Measurements from ENCODE around the gene ACER3. TPM values are rescaled to one million over a fixed set of nuclear protein-coding genes. Genes with fewer than 3 reads are reported as not detected.
"Not testable (repeated sequence)": the region's sequence is repeated elsewhere in the genome, so short reads cannot be mapped to it uniquely, and the experiment has no call there.

The ACER3 gene
- total and polyA plus RNA-seq, 2 of the 4 experiments (the other 2 are of a cell fraction), result 3.5 to 10.0 TPM

DNA sequence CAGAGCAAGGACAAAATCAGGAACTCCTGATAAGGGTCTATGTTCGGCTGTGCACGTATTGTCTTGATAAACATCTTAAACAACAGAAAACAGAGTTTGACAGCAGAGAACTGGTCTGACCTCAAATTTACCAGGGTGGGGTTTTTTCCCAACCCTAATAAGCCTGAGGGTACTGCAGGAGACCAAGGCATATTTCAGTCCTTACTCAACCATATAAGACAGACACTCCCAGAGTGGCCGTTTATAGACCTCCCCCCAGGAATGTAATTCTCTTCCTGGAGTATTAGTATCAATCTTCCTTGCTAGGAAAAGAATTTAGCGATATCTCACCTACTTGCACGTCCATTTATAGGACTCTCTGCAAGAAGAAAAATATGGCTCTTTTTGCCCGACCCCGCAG lies 45.0 kb upstream of the ACER3 start:
- H4K8ac ChIP-seq (ENCODE audit: low read depth in 2 of 2, low read length in 2 of 2); H4K5ac ChIP-seq (ENCODE audit: low read depth, low read length); ATAC-seq (ENCODE audit: low read depth); intact Hi-C loops (cut with micrococcal nuclease); H2AFZ ChIP-seq (replicated peaks; ENCODE audit: low read length, poor library complexity); BruUV-seq (replicated peaks); H3K4me3 ChIP-seq (ENCODE audit: insufficient read depth, low read depth, low read length); H3K4me2 ChIP-seq (ENCODE audit: low read depth, low read length); CTCF ChIA-PET; H3K9me1 ChIP-seq (ENCODE audit: insufficient read depth, low read length); H3K4ac ChIP-seq (ENCODE audit: low read depth, low read length); H4K20me1 ChIP-seq (ENCODE audit: insufficient read depth, low read length); H2BK120ac ChIP-seq (ENCODE audit: low read depth, low read length); H3K27me3 ChIP-seq (ENCODE audit: control insufficient read depth, insufficient read depth, low read length); H3K27ac ChIP-seq (ENCODE audit: insufficient read depth, low read length); dilution Hi-C loops (cut with HindIII; ENCODE audit: low sequenced_read_pairs, unreplicated experiment); H3K36me3 ChIP-seq (ENCODE audit: control insufficient read depth, insufficient read depth, low read length); H2BK5ac ChIP-seq (ENCODE audit: low read depth, low read length, poor library complexity, severe bottlenecking); H3K4me1 ChIP-seq (ENCODE audit: control insufficient read depth, insufficient read depth, low read length); H3K9ac ChIP-seq (ENCODE audit: low read depth, low read length); H2AK5ac ChIP-seq (ENCODE audit: low read depth, low read length); H4K91ac ChIP-seq (ENCODE audit: insufficient read depth, low read depth, low read length); H3K23ac ChIP-seq (ENCODE audit: low read depth, low read length); H3K14ac ChIP-seq (replicated peaks; ENCODE audit: low read depth, low read length); H2BK15ac ChIP-seq (ENCODE audit: low read depth, low read length); H3K79me1 ChIP-seq (ENCODE audit: low read depth in 1 of 2, low read length in 2 of 2); H2AK9ac ChIP-seq (replicated peaks; ENCODE audit: low read depth, low read length, poor library complexity); H3K56ac ChIP-seq (ENCODE audit: extremely low read depth, insufficient read depth, low read length); DNase-seq; H2BK20ac ChIP-seq (ENCODE audit: low read depth, low read length); H3K18ac ChIP-seq (ENCODE audit: low read depth, low read length); POLR2A ChIA-PET (ENCODE audit: unreplicated experiment): not testable (repeated sequence)
- H3K9me3 ChIP-seq (ENCODE audit: control insufficient read depth, insufficient read depth, low read length), result peaks cover 16% of the 10 kb centered on the region
- no CpG with 5 or more reads among the region's 7 CpGs for WGBS, 2 experiments (ENCODE audit: extremely low coverage in 2 of 2, insufficient read length in 1 of 2)
- in situ Hi-C loops (cut with MboI; ENCODE audit: low sequenced_read_pairs), result loop anchor here (10.0 kb wide), 1 partner anchor 219 kb away; the partner anchor contains the start of gene B3GNT6
